ENCODE measurements around the gene HBEGF.

The HBEGF gene

DNA sequence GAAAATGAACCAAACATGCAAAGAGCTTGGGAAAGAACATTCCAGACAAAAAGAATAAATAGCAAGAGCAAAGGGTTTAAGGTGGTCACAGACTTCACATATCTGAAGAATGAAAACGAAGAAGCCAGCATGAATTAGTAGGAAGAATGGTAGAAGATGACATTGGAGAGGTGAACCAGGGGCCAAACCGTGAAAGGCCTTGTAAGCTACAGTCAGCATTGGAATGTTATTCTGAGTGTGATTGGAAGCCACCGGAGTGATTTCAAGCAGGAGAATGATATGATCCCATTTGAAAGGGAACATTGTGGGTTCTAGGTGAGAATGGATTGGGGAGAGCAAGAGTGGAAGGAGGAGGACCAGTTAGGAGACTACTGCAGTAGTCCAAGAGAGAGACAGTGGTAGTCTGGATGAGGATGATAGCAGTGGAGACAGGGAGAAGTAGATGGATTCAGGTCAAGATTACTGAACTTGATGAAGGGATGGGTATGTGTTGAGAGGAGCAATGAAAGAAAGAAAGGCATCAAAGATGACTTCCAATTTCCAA lies 36.6 kb downstream of the HBEGF start:
- no peak overlapping the region for H3K9ac ChIP-seq (ENCODE audit: low read length)
- H3F3A ChIP-seq (ENCODE audit: insufficient read depth, low read length), result no peaks in the 10 kb centered on the region
- no peak overlapping the region for H3K27ac ChIP-seq (ENCODE audit: low read depth, low read length, poor library complexity, severe bottlenecking)
- no peaks in the 10 kb centered on the region for H3K9me2 ChIP-seq (ENCODE audit: low read depth, low read length)
- no peaks in the 10 kb centered on the region for H3K27me3 ChIP-seq (ENCODE audit: insufficient read depth, low read length)
- no peaks in the 10 kb centered on the region for H3K4me1 ChIP-seq (ENCODE audit: insufficient read depth, low read length, severe bottlenecking)
- H3K4me2 ChIP-seq (ENCODE audit: low read length), result no peak overlapping the region
- H3K9me3 ChIP-seq (ENCODE audit: low read length), result no peaks in the 10 kb centered on the region
- no peak overlapping the region for H3K4me3 ChIP-seq (ENCODE audit: low read depth, low read length, poor library complexity, severe bottlenecking)
- no peaks in the 10 kb centered on the region for H3K79me2 ChIP-seq (ENCODE audit: insufficient read depth, low read length)
- H3K36me3 ChIP-seq (ENCODE audit: insufficient read depth, low read length), result no peaks in the 10 kb centered on the region
- TF ChIP-seq CTCF (IDR thresholded peaks at IDR 0.05; ENCODE audit: low read length) (no peak), EZH2 (IDR thresholded peaks at IDR 0.05; ENCODE audit: borderline replicate concordance, low read length) (no peak)
- H4K20me1 ChIP-seq (ENCODE audit: insufficient read depth, low read length), result no peaks in the 10 kb centered on the region
- no peak overlapping the region for H2AFZ ChIP-seq (ENCODE audit: low read length)

DNA sequence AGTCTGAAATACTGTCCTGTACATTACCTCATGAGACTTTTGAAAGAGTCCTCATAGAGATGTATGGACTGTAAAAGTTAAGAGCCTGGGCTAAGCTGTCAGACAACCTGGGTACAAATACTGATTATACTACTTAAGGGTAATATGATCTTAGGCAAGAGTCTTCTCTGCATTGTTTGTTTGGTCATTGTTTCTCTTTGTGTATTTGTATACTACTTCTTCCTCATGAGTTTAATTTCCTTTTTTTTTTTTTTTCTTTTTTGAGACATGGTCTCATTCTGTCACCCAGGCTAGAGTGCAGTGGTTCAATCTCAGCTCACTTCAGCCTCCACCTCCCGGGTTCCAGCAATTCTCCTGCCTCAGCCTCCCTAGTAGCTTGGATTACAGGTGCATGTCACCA lies 40.9 kb downstream of the HBEGF start:
- Histone ChIP-seq H3K4me2 (ENCODE audit: low read length) (no peak overlapping the region), H3K36me3 (ENCODE audit: insufficient read depth, low read length) (no peaks in the 10 kb centered on the region), H3K4me1 (ENCODE audit: insufficient read depth, low read length, severe bottlenecking) (peaks cover 21% of the 10 kb centered on the region), H3K9ac (ENCODE audit: low read length) (no peak overlapping the region), H4K20me1 (ENCODE audit: insufficient read depth, low read length) (no peaks in the 10 kb centered on the region), H2AFZ (ENCODE audit: low read length) (no peak overlapping the region), H3K9me2 (ENCODE audit: low read depth, low read length) (no peaks in the 10 kb centered on the region), H3K79me2 (ENCODE audit: insufficient read depth, low read length) (peaks cover 23% of the 10 kb centered on the region), H3K9me3 (ENCODE audit: low read length) (no peaks in the 10 kb centered on the region), H3F3A (ENCODE audit: insufficient read depth, low read length) (no peaks in the 10 kb centered on the region), H3K27me3 (ENCODE audit: insufficient read depth, low read length) (no peaks in the 10 kb centered on the region), H3K4me3 (ENCODE audit: low read depth, low read length, poor library complexity, severe bottlenecking) (no peak overlapping the region), H3K27ac (ENCODE audit: low read depth, low read length, poor library complexity, severe bottlenecking) (no peak overlapping the region)
- TF ChIP-seq CTCF (IDR thresholded peaks at IDR 0.05; ENCODE audit: low read length), result no peak
- no peak for TF ChIP-seq EZH2 (IDR thresholded peaks at IDR 0.05; ENCODE audit: borderline replicate concordance, low read length)

DNA sequence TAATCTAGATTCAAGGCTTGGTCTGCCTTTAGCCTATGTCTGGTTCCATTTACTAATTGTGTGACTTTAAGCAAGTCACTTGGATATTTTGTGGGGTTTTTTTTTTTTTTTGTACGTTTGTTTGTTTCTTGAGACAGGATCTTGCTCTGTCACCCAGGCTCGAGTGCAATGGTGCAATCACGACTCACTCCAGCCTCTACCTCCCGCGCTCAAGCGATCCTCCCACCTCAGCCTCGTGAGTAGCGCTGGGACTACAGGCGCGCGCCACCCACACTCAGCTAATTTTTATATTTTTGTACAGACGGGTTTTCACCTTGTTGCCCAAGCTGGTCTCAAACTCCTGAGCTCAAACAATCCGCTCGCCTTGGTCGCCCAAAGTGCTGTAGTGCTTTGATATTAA lies 42.4 kb downstream of the HBEGF start:
- Histone ChIP-seq H3K36me3 (ENCODE audit: insufficient read depth, low read length) (peaks cover 11% of the 10 kb centered on the region; the same call in 1 of the 2 replicates), H3K4me3 (ENCODE audit: low read depth, low read length, poor library complexity, severe bottlenecking) (no peak overlapping the region), H3K9ac (ENCODE audit: low read length) (no peak overlapping the region), H3F3A (ENCODE audit: insufficient read depth, low read length) (no peaks in the 10 kb centered on the region), H3K4me1 (ENCODE audit: insufficient read depth, low read length, severe bottlenecking) (peaks cover 21% of the 10 kb centered on the region), H3K4me2 (ENCODE audit: low read length) (no peak overlapping the region), H3K9me2 (ENCODE audit: low read depth, low read length) (no peaks in the 10 kb centered on the region), H4K20me1 (ENCODE audit: insufficient read depth, low read length) (no peaks in the 10 kb centered on the region), H2AFZ (ENCODE audit: low read length) (no peak overlapping the region), H3K27me3 (ENCODE audit: insufficient read depth, low read length) (no peaks in the 10 kb centered on the region), H3K79me2 (ENCODE audit: insufficient read depth, low read length) (peaks cover 23% of the 10 kb centered on the region), H3K27ac (ENCODE audit: low read depth, low read length, poor library complexity, severe bottlenecking) (no peak overlapping the region), H3K9me3 (ENCODE audit: low read length) (no peaks in the 10 kb centered on the region)
- TF ChIP-seq CTCF (IDR thresholded peaks at IDR 0.05; ENCODE audit: low read length) (no peak), EZH2 (IDR thresholded peaks at IDR 0.05; ENCODE audit: borderline replicate concordance, low read length) (no peak)
